Superior temporal gyrus (tissue), 1 donor: ENCODE results near the gene CA14.
"Not testable (repeated sequence)": the region's sequence is repeated elsewhere in the genome, so short reads cannot be mapped to it uniquely, and the experiment has no call there.

Source experiments
- DNase-seq: peaks from one replicate; pipeline ENCODE4 v3.0.0-alpha.2; 2016; ENCODE audit errors: extremely low spot score

The CA14 gene

DNA sequence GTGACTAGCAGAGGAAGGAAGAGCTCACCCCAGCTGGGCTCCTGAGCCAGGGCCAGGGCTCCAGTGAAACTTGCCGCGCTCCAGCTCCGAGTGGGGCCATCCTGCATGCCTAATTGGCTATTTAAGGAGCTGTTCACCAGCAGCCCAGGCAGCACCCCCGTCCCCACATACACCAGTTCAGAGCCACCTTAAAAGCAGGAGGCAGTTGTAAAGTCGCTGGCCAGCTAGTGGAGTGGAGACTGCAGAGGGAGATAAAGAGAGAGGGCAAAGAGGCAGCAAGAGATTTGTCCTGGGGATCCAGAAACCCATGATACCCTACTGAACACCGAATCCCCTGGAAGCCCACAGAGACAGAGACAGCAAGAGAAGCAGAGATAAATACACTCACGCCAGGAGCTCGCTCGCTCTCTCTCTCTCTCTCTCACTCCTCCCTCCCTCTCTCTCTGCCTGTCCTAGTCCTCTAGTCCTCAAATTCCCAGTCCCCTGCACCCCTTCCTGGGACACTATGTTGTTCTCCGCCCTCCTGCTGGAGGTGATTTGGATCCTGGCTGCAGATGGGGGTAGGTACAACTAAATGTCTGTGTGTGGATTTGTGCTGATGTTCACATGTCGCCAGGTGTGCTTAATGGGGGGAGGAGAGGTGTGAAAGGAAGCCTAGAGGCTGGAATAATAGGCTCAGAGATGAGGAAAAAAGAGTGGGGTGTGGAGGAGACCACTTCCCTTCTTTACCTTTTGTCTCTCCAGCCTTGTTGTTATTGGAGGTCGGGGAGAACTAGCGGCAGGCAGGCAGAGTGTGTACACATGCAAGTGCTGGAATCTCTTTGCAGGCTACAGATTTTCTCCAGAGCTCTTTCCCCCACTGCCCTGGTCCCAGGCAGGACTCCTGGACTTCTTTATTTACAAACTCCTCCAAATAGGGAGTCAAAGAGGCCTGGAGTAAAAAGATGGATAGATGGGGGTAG, at the start of gene CA14:
Gene CA14 (plus strand): TSS at position 151 of the 962 bp plus-strand sequence. CDS start 355 bp downstream, at position 506.
- DNase-seq: peak; percentile 53

DNA sequence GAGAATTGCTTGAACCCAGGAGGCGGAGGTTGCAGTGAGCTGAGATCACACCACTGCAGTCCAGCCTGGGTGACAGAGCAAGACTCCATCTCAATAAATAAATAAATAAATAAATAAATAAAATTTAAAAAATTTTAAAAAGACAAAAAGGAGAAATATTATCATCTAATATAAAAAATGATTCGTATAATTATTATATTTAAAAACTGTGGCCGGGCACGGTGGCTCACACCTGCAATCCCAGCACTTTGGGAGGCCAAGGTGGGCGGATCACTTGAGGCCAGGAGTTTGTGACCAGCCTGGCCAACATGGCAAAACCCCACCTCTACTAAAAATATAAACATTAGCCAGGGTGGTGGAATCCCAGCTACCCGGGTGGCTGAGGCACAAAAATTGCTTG, 49.1 kb upstream of the CA14 start:
- DNase-seq: not testable (repeated sequence)

DNA sequence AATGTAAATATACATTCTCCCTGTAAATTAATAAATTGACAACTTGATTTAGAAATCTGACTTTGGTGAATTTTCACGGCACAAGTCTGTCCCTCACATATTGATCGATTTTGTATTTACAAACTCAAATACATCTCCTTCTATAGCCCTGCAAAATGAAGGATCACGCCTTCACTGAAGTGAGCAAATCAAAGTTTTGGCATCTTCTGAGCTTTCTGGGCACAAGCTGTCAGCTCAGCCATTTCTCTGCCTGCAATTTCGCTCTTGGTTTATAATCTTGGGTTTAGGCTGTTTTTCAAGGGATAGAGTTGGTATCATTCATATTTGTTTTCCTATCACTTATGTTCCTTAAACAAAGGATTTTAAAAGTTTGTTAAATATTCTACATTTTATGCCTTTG, 47.5 kb upstream of the CA14 start:
- DNase-seq: no peak

DNA sequence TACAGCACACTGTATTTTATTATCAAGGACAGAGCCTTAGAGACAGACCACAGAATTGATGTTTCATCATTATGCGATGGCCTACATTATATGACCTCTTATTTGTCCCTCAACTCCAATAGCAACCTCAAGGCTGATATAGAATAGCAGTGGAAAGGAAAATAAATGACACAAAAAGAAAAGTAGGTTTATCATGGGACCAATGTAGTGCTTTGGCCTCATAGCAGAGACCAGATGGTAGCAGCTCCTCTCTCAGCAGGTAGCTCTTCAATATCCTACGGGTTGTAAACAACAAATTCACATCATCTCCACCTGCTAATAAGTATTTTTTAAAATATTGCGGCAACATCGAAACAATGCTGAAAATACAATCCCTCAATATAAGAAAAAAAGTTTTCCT, 46.9 kb upstream of the CA14 start:
- DNase-seq: no peak

DNA sequence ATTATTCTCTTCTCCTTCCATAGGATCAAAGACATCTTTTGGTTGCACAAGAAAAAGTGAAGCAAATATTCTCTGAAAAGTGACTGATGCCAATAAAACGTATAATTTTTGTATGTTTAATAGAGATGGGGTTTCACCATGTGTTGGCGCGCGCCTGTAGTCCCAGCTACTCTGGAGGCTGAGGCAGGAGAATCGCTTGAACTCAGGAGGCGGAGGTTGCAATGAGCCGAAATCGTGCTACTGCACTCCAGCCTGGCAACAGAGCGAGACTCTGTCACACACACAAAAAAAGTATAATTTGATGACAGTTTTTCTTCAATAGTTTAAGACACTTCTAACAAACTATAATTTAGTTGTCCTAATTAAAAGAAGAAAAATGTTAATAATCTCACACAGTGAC, 45.5 kb upstream of the CA14 start:
- no peak for DNase-seq

DNA sequence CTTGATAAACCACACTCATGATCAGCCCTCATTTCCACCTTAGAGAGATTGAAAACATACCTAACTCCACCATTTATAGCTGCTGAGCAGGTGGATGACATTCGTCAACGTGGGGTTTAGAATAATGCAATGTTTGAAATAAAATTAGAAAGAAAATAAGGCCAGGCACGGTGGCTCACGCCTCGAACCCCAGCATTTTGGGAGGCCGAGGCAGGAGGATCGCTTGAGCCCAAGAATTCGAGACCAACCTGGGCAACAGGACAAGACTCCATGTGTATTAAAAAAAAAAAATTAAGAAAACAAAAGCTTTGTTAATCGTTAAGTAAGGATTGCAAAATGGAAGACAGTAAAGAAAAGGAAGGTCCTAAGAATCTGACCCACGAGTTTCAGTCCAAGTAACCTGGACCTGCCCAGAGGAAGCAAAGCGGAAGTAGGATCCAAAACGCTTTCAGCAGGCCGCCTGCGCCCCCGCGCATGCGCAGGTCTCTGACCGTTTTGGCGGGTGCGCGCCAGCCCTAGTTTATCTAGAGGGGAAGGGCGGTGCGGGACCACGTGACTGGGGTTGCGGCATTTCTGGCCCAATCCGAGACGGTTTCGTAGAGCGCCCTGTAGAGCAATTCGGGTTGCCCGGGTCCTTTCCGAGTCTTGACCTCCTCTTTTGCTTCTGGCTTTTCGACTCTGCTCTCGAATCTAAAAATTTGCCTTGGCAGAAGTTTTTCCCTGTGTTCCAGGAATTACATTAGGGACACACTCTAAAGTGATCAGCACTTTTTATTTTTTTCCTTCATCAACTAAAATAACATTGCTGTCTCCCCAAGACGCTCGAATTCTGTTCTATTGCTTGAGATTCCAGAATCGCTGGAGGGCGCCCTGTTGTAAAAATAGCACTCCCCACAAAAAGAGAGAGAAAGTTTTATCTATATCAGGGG, 44.1 kb upstream of the CA14 start:
- DNase-seq: peak; percentile 98

DNA sequence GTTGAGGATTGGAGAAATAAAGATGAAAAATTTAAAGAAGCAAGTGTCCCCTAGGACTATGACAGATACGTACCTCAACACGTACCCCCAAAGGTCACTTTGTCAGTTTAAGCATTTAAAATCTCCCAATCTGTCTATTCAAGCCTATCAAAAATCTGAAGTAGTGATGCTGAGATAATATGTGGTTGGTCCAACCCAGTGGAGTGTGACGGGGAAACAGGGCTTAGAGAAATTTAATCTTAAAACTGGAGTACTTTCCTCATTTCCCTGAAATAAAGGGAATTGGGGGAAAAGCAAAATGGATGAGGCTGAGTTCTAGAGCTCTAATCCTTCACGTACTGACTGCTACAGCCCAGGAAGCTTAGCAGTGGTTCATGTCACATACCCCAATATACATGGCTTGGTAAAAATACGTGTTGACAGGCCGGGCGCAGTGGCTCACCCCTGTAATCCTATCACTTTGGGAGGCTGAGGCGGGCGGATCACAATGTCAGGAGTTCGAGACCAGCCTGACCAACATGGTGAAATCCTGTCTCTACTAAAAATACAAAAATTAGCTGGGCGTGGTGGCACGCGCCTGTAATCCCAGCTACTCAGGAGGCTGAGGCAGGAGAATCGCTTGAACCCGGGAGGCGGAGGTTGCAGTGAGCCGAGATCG, 43.3 kb upstream of the CA14 start:
- not testable (repeated sequence) for DNase-seq

DNA sequence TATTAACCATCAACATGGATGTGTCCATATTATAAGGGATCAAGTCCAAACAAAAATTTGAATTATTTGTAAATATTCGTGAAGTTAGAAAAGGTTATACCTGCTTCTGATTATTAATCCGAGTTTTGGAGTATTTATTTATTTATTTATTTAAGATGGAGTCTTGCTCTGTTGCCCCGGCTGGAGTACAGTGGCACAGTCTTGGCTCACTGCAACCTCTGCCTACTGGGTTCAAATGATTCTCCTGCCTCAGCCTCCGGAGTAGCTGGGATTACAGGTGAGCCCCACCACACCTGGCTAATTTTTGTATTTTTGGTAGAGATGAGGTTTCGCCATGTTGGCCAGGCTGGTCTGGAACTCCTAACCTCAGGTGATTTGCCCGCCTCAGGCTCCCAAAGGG, 41.7 kb upstream of the CA14 start:
- not testable (repeated sequence) for DNase-seq

DNA sequence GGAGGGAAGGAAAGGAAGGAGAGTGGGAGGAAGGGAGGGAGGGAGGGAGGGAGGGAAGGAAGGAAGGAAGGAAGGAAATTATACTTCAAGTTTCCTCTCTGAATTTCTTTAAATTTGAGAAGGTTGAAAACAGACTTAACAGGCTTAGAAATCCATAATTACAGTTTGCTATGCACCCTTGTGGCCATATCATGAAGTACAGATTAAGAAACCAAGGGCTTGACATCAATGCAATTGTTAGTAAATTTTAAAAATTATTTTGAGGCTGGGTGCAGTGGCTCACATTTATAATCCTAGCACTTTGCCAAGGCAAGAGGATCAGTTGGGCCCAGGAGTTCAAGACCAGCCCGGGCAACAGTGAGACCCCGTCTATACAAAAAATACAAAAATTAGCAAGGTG, 36.0 kb upstream of the CA14 start:
- peak; percentile 56 for DNase-seq

DNA sequence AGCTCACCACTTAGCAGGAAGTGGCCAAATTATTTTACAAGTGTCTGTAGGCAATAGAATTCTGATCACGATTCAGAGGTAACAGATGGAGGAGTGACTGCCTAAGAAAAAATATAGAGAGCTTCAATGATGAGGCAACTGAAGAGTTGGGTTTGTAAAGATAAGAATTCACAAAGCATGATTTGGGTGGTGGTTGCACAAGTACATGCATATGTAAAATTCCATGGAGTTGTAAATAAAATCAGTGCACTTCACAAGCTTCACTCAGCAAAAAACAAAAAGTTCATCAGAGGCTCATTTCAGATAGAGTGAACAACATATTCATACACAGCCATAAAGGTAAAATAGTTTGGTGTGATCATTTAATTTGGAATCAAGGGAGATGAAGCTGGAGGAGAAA, 32.6 kb upstream of the CA14 start:
- DNase-seq: no peak

DNA sequence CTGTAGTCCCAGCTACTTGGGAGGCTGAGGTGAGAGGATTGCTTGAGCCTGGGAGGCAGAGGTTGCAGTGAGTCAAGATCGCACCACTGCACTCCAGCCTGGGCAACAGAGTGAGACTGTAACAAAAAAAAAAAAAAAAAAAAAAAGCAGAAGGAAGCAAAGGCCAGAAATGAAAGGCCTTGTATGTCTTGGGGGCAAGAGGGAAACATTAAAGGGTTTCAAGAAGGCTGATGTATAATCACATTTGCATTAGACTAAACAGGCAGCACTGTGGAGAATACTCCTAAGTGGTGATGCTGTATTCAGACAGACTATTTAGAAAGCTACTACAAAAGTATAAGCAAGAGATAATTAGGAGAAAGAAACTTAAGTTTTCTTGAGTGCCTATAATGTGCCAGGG, 32.0 kb upstream of the CA14 start:
- no peak for DNase-seq

DNA sequence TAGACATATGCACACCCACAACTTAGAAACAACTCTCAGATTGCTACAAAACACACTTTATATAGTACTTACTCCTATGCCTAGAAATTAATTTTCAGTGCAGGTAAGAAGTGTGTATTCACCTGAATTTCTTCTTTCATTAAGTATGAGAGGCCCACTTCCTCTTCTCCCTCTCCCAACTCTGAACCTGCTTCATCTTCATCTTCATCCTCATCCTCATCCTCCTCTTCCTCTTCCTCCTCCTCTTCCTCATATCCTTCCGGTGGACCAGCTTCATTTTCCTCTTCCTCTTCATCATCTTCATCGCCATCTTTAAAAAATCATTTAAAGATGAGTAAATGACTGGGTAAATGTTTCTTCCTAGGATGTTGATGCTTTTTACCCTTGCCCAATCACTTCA, 31.1 kb upstream of the CA14 start:
- no peak for DNase-seq

DNA sequence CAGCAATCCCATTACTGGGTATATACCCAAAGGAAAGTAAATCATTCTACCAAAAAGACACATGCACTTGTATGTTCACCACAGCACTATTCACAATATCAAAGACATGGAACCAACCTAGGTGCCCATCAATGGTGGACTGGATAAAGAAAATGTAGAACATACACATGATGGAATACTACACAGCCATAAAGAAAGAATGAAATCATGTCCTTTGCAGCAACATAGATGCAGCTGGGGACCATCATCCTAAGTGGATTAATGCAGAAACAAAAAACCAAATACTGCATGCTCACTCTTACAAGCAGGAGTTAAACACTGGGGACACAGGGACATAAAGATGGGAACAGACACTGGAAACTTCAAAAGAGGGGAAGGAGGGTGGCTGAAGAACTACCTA, 30.3 kb upstream of the CA14 start:
- no peak for DNase-seq

DNA sequence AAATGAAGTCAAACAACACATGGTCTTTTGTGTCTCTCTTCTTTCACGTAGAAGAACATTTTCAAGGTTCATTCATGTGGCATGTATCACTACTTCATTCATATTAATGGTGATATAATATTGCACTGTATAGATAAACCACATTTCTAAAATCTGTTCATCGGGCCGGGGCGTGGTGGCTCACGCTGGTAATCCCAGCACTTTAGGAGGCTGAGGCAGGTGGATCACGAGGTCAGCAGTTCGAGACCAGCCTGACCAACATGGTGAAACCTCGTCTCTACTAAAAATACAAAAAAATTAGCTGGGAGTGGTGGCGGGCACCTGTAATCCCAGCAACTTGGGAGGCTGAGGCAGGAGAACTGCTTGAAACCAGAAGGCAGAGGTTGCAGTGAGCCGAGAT, 29.3 kb upstream of the CA14 start:
- DNase-seq: not testable (repeated sequence)

DNA sequence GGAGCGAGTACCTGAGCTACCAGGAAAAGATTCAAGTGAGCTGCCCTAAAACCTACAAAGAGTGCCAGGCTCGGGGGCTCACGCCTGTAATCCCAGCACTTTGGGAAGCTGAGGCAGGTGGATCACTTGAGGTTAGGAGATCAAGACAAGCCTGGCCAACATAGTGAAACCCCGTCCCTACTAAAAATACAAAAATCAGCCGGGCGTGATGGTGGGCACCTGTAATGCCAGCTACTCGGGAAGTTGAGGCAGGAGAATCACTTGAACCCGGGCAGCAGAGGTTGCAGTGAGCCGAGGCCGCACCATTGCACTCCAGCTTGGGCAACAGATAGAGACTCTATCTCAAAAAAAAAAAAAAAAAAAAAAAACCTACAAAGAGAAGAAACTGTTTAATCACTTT, 24.7 kb upstream of the CA14 start:
- DNase-seq: not testable (repeated sequence)

DNA sequence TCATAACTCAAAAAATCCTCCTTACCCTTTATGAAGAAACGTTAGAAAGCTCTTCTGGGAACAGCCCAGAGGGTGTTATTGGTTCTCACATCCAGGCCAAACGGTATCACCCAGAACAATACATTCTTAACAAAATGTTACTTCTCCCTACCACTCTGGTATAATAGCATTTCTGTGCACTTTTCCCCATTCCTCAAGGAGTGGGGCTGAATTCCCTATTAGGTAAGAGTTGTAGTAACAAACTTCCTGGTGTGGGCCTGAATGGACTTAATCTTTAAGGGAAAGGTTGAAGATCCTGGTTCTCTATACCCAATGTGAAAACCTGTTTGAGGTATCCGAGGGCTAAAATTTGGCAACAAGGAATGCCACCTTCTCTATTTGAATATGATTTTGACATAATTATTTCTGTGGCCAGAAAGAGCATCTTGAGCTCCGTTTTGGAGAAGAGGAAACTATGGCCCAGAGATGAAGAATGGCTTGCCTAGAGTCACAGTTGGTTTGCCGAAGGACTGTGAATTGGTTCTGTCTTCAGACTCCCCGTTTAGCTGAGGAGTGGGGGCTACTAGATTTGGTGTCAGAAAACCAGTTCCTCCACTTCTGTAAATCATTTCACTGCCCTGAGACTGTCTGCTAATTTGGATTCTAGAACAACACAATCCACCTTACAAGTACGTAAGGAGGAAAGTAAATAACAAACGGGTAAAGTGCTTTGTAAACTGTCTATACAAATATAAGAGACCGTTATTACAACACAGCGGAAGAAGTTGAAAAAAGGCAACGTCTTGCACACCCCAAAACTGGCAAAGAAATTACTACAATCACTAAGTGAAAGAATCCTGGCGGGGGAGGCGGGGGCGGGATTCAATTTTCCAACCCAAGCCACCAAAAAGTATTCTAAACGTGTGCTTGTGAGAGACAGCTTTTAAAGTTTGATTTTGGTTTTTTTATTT, 23.9 kb upstream of the CA14 start:
- DNase-seq: peak; percentile 42

DNA sequence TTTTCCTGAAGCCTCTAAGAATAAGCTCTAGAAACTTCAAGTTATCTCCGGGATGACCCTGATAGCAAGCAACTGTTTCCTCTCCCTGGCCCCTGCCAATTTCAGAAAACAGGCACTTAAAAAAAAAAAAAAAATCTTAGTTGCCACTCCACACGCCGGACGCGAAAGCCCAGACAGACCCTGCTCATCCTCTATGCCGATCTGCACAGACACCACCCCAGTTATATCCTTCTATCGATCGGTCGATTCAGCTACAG, 23.3 kb upstream of the CA14 start:
- peak; percentile 32 for DNase-seq

DNA sequence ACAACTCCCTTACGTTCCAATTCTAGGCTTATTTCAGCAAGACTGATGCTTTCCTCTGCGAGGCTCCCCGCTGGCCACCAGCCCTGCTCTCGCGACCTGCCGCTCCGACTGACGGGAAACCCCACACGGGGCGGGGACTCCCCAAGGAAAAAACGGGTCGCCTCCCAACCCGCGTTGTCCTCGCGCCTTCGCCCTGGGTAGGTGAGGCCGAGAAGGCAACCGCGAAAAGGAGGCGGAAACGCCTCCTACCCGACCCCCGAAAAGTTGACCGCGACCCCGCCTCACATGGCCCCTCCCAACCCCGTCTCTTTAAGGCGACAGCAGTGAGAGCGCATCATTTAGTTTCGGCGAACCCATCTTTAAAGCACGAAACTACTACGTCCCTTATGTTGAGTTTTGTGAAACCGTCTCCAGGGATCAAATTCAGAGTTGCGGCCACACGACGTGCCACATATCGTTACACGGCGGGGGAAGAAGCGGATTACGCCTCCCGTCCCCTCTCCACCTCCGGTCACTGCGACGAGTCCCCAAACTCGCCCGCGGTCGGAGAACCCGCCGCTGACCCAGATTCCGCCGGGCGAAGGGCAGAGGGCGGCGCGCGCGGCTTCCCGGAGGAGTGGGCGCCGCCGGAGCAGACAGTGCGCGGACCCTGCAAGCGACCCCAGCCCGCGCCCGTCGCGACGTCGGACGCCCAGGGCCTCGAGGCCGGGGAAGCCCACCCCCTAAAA, 22.8 kb upstream of the CA14 start:
- DNase-seq: peak; percentile 70

DNA sequence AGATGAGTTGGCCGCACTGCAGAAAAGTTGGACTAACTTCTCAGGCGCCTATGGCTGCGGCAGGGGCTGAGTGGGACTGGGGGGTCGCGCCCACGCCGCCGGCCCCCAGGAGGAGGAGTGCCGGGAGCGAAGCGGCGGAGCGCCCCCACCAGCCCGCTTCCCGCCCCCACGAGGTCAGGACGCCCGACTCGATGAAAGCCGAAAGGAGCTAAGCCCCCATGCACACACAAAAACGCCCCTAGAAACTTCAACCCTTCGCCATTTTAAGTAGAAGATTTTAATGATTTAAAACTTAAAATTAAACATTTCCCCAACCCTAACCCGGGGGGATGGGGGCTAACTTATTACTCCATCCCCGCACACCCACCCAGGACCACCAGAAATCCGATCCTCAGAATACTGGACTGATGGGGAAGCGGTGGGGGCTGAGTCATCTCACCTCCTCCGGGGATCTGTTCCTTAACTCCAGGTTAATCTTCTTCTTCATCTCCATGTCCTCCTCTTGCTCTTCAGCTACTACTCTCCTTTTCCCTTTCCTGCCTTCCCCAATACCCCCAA, 22.2 kb upstream of the CA14 start:
- DNase-seq: no peak
